Left kidney (tissue), 8 donors: ENCODE results near the gene DLL3. TPM values are rescaled to one million over a fixed set of nuclear protein-coding genes. Genes with fewer than 3 reads are reported as not detected.
"Not testable (repeated sequence)": the region's sequence is repeated elsewhere in the genome, so short reads cannot be mapped to it uniquely, and the experiment has no call there.

Source experiments
- DNase-seq: peaks from one replicate; pipeline ENCODE4 v3.0.0-alpha.2; 2013
- long read RNA-seq, 8 donors: transcript quantifications; one replicate each; lab custom pipeline, GENCODE V29; 2026
- polyA plus RNA-seq: library from polyadenylated mRNA; unstranded; fragments of 120-200 nt; gene quantifications from one replicate; pipeline ENCODE4 v1.2.1, GENCODE V29; 2013; ENCODE audit not compliant: insufficient read length

DLL3 gene, protein sequence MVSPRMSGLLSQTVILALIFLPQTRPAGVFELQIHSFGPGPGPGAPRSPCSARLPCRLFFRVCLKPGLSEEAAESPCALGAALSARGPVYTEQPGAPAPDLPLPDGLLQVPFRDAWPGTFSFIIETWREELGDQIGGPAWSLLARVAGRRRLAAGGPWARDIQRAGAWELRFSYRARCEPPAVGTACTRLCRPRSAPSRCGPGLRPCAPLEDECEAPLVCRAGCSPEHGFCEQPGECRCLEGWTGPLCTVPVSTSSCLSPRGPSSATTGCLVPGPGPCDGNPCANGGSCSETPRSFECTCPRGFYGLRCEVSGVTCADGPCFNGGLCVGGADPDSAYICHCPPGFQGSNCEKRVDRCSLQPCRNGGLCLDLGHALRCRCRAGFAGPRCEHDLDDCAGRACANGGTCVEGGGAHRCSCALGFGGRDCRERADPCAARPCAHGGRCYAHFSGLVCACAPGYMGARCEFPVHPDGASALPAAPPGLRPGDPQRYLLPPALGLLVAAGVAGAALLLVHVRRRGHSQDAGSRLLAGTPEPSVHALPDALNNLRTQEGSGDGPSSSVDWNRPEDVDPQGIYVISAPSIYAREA
- 0.70 TPM for polyA plus RNA-seq
- long read RNA-seq, donor 1: 0 reads
- long read RNA-seq, donor 2: 0 reads
- long read RNA-seq, donor 3: 0 reads
- long read RNA-seq, donor 4: 0 reads
- long read RNA-seq, donor 5: 0 reads
- long read RNA-seq, donor 6: 0 reads
- long read RNA-seq, donor 7: 0 reads
- long read RNA-seq, donor 8: 0 reads

DNA sequence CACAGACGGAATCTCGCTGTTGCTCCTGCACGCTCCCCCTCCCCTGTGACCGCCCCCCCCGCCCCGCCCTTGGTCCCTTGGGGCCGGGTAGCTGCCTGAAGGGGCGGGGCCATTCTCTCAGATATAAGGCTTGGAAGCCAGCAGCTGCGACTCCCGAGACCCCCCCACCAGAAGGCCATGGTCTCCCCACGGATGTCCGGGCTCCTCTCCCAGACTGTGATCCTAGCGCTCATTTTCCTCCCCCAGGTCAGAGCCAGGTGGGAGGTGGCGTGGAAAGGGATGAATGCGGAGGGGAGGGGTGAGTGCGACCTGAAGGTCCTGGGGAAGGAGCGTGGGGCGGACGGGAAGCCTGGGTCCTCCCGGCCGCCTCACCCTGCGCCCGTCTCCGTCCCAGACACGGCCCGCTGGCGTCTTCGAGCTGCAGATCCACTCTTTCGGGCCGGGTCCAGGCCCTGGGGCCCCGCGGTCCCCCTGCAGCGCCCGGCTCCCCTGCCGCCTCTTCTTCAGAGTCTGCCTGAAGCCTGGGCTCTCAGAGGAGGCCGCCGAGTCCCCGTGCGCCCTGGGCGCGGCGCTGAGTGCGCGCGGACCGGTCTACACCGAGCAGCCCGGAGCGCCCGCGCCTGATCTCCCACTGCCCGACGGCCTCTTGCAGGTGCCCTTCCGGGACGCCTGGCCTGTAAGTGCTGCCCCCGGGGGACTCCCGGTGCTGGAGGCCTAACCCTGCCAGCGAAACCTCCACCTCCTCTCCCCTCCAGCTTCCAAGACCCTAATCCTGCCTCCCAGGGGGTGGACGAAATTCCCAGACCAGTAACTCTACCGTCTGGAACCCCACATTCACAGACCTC, at the start of gene DLL3:
Gene DLL3 (plus strand): TSS at position 150 of the 845 bp plus-strand sequence. CDS start 28 bp downstream, at position 178.
- DNase-seq: no peak

DNA sequence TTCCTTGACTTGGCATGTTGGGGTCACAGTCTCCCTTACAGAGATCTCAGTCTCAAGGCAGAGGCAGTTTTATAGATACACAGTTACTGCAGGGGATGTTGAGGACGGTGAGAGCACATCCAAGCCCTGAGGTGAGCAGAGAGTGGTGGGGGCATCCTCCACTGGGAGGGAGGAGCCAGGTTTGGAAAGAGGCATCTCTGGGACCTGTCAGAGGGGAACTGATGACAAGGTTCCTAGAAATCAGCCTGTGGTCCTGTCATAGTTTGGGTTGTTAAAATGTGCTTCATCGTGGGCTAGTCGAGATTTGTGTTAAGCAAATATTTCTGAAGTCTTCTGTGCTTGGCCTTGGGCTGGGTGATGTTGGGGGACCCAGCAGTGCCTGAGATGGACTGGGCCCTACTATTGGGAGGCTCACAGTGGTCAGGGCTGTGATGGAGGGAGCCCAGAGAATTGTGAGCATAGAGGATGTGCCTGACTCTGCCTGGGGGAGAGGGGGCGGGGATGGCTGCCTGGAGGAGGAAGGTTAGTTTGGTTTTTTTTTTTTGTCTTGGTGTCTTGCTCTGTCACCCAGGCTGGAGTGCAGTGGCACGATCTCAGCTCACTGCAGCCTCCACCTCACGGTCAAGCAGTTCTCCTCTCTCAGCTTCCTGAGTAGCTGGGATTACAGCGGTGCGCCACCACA, 49.5 kb upstream of the DLL3 start:
- DNase-seq: no peak

DNA sequence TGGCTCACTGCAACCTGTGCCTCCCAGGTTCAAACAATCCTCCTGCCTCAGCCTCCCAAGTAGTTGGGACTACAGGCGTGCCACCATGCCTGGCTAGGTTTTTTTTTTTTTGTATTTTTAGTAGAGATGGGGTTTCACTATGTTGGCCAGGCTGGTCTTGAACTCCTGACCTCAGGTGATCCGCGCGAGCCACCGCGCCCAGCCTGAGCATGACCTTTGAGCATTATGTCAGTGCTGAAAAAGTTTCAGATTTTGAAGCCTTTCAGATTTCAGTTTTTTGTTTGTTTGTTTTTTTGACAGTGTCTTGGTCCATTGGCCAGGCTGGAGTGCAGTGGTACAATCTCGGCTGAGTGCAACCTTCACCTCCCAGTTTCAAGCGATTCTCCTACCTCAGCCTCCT, 47.5 kb upstream of the DLL3 start:
- not testable (repeated sequence) for DNase-seq

DNA sequence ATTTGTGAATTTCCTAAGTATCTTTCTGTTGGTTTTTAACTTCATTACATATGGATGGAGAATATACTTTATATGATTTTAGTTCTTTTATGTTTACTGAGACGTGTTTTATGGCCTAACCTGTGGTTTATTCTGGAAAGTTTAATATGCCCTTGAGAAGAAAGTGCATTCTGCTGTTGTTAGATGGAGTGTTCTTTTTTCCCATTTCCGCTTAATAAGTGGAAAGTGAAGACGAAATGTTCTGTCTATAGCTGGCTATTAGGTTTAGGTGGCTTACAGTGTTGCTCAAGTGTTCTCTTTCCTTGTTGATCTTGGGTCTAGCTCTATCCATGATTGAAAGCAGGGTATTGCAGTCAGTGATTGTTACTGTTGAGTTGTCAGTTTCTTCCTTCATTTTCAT, 35.3 kb upstream of the DLL3 start:
- DNase-seq: no peak

DNA sequence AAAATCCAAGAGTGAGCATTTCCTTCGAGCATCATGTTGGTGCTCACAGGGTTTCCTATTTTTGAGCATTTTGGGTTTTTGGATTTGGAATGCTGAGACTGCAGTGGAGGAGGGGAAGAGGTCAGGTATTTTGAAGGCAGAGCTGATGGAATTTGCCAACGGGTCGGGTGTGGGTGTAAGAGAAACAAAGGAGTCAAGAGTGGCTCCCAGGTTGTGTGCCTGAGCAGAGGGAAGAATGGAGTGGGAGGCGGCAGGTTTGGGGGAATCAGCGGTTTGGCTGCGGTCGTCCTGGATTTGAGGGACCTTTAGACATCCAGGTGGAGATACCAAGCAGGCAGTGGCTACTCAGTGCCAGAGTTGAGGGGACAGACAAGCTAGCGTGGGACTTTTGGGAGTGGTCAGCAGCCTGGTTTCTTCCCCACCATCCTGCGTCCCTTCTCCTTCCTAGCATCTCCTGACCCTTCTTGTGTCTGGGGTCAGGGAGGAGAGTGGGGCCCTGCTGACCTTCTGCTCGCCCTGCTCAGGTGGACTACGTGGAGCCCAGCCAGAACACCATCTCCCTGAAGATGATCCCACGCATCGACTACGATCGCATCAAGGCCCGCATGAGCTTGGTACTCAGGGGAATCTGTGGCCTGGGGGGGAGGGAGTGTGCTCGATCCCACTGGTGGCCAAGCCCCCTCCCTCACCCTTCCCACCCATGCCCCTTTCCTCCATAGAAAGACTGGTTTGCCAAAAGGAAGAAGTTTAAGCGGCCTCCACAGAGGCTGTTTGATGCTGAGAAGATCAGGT, 32.6 kb upstream of the DLL3 start:
- no peak for DNase-seq

DNA sequence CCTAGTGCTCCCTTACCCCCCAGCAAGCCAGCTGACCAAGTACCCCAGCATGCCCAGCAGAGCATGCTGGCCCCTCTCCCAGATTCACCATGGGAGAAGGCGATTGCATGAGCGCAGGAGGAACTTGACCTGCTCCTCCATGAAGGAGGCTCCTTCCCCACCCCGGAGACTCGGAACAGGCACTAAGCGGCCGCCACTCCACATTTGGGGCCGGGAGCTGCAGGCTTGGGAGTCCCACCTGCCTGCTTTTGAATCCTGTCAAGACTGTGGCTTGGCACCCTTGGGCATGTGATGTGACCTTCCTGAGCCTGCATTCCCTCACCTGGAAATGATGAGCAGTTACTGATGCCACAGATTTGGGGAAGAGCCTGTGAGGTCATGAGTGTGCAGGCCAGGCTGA, 30.8 kb upstream of the DLL3 start:
- DNase-seq: no peak

DNA sequence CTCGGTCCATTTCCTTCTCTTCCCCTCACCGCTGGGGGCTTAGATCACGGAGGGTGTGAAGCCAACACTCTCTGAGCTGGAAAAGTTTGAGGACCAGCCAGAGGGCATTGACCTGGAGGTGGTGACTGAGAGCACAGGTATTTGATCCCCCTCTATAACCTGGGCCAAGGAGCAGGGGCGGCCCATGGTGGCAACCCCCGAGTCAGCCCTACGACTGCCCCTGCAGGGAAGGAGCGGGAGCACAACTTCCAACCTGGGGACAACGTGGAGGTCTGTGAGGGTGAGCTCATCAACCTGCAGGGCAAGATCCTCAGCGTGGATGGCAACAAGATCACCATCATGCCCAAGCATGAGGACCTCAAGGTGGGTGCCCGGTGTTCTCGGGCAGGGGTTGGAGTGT, 29.7 kb upstream of the DLL3 start:
- DNase-seq: no peak

DNA sequence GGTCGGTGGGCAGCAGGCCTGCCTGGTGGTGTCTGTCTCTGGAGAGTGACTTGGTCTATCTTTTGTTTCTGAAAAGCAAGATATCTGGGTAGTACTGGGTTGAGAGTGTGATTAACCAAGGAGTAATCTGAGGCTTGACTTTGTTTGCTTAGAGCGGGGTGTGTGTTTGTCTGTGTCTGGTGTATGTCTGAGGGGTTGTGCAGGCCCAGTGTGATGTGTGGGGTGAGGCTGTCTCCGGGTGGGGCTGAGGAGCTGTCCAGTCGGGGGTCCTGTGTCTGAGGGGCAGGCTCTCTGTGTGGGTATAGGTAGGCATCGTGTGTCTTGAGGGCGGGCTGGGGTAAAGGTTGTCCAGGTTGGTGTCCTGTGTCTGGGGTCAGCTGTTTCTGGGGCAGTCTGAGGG, 29.2 kb upstream of the DLL3 start:
- DNase-seq: no peak

DNA sequence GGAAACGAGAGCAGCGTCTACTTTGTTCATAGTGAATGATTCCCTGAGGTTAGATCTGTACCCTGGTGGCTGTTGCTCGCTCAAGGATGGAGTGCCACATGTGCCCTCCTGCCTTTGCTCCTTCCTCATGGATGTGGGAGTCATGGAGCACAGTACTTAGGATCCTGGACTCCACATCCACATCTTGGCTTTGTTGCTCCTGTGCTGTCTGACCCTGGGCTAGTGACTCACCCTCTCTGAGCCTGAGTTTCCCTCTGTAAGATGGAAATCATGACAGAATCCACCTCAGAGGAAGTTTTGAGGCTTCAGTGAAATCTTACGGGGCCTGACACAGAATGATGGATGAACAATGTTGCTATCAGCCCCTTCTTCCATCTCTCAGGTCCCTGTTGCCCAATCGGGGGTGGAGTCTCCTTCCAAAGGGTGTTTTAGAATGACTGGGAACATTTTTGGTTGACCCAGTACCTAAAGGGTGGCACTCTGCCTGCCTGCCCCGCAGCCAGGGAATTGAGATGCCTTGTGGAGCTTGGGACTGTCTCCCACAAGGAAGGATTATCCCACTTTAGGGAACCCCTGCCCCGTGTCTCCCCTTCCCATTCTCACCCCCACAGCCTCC, 27.9 kb upstream of the DLL3 start:
- no peak for DNase-seq

DNA sequence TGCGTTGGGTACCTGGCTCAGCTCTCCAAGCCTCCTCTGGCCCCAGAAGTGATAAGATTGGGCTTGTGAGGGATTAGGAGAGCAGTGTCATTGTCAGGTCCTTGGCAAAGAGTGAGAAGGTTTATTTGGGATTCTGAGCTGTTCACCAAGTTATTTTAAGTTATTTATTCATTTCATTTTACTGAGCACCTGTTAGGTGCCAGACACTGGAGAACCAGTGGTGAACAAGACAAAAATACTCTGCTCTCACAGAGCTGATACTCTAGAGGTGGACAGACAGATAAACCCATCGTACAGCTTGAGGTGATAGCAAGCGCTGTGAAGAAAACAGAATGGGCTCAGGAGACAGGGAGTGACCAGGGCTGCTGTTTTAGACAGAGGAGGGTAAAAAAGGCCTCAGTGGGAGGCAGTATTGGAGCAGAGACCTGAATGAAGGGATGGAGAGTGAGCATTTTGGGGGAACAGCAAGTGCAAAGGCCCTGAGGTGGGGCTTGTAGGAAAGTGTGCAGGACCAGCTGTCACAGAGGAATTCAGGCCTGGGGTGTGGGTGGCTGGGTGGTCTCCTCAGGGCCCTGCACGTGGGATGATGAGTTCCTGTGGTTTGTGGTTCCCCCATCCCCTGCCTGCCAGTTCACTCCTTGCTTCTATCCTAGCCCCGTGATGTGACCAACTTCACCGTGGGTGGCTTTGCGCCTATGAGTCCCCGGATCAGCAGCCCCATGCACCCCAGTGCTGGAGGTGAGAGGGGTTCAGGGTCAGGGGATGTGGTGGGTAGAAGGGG, 26.8 kb upstream of the DLL3 start:
- DNase-seq: no peak

DNA sequence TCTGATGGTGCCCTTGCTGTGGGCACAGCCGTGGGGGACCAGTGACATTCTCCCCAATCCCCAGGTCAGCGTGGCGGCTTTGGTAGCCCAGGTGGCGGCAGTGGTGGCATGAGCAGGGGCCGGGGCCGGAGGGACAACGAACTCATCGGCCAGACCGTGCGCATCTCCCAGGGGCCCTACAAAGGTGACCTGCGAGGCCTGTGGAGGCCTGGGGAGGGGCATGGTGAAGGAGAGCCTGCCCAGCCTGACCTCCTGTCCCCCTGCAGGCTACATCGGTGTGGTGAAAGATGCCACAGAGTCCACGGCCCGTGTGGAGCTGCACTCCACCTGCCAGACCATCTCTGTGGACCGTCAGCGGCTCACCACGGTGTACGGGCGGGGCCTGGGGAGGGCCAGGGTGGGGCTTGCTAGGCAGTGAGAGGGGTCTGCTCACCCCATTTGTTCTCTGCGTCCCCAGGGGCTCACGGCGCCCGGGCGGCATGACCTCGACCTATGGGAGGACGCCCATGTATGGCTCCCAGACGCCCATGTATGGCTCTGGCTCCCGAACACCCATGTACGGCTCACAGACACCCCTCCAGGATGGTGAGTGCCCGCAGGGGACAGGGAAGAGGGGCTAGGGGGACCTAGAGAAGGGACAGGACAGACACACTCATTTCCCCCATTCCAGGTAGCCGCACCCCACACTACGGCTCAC, 25.9 kb upstream of the DLL3 start:
- DNase-seq: no peak

DNA sequence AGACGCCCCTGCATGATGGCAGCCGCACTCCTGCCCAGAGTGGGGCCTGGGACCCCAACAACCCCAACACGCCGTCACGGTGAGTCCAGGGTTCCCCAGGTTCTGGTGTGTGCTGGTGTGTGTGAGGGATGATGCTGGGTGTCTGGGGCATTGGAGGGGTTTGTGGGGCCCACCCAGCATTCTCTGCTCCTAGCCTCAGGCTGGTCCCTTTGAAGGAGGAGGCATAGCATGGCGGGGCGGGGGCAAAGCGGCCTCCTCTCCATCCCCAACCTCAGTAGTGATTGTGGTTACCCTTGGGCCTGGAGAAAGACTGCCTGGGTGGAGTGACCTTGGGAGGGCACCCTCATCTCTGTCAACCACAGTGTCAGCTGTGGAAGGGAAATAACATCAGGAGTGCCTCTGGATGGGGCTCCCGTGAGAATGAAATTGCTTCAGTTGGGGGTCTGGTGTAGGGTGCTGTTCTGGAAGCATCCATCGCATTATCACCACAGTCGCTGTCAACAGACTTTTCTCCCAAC, 25.2 kb upstream of the DLL3 start:
- no peak for DNase-seq

DNA sequence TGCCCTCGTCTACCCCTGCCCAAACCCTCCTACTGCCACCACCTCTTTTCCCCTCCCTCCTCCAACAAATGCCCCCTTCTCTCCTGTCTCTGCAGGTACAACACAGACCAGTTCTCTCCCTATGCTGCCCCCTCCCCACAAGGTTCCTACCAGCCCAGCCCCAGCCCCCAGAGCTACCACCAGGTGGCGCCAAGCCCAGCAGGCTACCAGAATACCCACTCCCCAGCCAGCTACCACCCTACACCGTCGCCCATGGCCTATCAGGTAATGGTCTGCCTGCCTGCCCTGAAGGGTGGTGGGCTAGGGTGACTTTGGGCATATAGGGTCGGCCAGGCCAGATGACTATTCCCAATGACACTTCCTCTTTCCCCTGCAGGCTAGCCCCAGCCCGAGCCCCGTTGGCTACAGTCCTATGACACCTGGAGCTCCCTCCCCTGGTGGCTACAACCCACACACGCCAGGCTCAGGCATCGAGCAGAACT, 24.6 kb upstream of the DLL3 start:
- peak; percentile 31 for DNase-seq

DNA sequence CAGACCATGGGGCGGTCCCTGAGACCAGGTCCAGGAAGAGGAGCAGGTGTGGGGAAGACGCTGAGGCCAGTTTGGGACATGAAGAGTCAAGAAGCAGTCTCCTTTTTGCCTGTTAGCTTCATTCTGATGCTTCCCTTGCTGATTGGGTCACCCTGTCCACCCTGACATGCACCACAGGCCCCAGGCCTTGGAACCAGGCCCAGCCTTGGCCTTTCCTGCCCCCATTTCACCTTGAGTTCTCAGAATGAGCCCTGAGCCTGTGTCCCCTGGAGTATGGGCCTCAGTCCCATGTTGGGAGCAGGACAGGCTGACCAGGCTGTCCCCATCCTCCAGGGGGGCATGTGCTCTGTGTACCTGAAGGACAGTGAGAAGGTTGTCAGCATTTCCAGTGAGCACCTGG, 23.0 kb upstream of the DLL3 start:
- no peak for DNase-seq

DNA sequence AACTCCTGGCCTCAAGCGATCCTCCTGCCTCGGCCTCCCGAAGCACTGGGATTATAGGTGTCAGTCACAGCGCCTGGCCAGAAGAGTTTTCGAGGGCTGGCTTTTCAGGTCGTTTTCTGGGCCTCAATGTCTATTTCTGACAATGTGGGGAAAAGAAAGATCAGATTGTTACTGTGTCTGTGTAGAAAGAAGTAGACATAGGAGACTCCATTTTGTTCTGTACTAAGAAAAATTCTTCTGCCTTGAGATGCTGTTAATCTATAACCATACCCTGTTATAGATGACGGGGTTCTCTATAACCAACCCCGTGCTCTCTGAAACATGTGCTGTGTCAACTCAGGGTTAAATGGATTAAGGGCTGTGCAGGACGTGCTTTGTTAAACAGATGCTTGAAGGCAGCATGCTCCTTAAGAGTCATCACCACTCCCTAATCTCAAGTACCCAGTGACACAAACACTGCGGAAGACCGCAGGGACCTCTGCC, 19.4 kb upstream of the DLL3 start:
- DNase-seq: not testable (repeated sequence)

DNA sequence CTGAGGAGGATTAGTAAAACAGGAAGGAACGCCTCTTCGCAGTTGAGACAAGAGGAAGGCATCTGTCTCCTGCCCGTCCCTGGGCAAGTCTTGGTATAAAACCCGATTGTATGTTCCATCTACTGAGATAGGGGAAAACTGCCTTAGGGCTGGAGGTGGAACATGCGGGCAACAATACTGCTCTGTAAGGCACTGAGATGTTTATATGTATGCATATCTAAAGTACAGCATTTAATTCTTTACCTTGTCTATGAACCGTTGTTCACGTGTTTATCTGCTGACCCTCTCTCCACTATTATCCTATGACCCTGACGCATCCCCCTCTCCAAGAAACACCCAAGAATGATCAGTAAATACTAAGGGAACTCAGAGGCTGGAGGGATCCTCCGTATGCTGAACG, 18.8 kb upstream of the DLL3 start:
- no peak for DNase-seq

DNA sequence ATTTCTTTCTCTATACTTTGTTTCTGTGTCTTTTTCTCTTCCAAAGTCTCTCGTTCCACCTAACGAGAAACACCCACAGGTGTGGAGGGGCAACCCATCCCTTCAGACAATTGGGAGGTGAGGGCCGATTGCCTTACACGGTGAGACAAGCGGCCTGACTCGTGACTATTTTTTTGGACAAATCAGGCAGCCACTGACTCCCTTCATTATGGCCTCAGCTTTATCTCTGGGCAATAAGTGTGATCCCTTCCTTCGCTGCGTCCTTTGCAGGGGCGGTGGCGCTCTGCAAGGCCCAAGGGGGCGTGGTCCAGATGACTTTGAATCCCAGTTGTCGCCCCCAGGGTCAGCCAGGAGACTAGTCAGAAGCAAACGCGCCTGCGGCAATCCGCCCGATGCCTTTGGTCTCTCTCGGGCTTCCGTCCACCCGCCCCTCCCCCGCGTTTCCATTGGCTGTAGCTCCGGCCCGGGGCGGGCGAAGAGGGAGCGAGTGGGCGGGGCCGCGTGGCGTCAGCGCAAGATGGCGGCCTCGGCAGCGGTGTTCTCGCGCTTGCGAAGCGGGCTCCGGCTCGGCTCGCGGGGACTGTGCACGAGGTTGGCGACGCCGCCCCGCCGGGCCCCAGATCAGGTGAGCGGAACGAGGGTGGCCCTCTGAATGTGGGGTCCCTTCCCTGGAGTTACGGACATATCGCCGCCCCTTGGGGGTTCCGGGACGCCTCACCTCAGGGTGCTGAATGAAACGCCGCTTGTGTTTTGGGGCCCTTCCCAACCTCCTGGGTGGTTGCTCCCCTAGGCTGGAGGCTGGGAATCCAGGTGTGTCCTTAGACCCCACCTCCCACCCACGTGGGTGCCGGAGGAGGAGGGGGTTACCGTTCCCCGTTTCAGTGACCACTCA, 18.2 kb upstream of the DLL3 start, which contains the start of gene TIMM50:
Gene TIMM50 (plus strand): TSS at position 502 of the 892 bp plus-strand sequence. CDS start 16 bp downstream, at position 518.
- peak; percentile 95 for DNase-seq

DNA sequence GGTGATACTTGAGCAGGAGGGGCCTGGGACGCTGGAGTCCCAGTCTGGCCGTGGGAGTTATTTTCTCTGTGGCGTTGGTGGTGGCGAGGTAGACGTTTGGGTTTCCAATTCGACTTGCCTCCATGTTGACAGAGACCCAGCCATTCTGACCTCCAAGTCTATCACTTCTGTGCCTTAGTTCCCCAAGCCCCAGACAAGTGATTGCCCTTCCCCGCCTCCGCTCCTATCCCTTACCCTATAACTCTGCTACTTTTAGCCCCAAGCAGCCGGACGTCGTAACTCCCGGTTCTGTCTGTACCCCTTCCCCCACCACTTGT, 17.6 kb upstream of the DLL3 start:
- DNase-seq: no peak
